ENCODE results near the gene NANOGP8. TPM values are rescaled to one million over a fixed set of nuclear protein-coding genes. Genes with fewer than 3 reads are reported as not detected.

Gene NANOGP8
- polyA plus RNA-seq, 1 donor (not counting 4 experiments of a cell fraction or from before 2014, with no cell fraction given), result not detected

- TF ChIP-seq CTCF (optimal IDR thresholded peaks at IDR 0.05 in 1 of 3, IDR thresholded peaks at IDR 0.05 in 1 of 3, conservative IDR thresholded peaks at IDR 0.05 in 1 of 3; ENCODE audit: extremely low read depth in 1 of 3, insufficient read depth in 2 of 3, low read length in 3 of 3), result no peak
- TF ChIP-seq EZH2 (IDR thresholded peaks at IDR 0.05; ENCODE audit: low read length), result no peak
- Histone ChIP-seq H4K20me1 (ENCODE audit: control insufficient read depth, extremely low read depth, insufficient read depth, low read length) (no peaks in the 10 kb centered on the region), H2AFZ (ENCODE audit: control insufficient read depth, low read length) (no peak overlapping the region), H3K27me3 (ENCODE audit: control insufficient read depth, extremely low read depth, insufficient read depth, low read length) (no peaks in the 10 kb centered on the region), H3K79me2 (ENCODE audit: control insufficient read depth, insufficient read depth, low read length) (no peaks in the 10 kb centered on the region), H3K9ac (ENCODE audit: control insufficient read depth, extremely low read depth, insufficient read depth, low read length) (no peak overlapping the region), H3K4me1 (ENCODE audit: control insufficient read depth, extremely low read depth, insufficient read depth, low read length) (no peaks in the 10 kb centered on the region), H3K9me1 (ENCODE audit: control insufficient read depth, extremely low read depth, insufficient read depth, low read length) (no peaks in the 10 kb centered on the region), H3K36me3 (ENCODE audit: control insufficient read depth in 2 of 2, extremely low read depth in 1 of 2, insufficient read depth in 2 of 2, low read length in 2 of 2) (no peaks in the 10 kb centered on the region), H3K27ac (ENCODE audit: control insufficient read depth, insufficient read depth, low read length) (no peak overlapping the region), H3K4me2 (ENCODE audit: control insufficient read depth, extremely low read depth, insufficient read depth, low read depth, low read length) (no peak overlapping the region), H3K9me3 (ENCODE audit: control insufficient read depth, low read depth, low read length) (no peaks in the 10 kb centered on the region), H3K4me3 (ENCODE audit: control insufficient read depth in 2 of 3, extremely low read depth in 1 of 3, insufficient read depth in 2 of 3, low read depth in 1 of 3, low read length in 3 of 3) (no peak overlapping the region)
- dilution Hi-C loops (cut with MboI; ENCODE audit: extremely low pct_ligation_motif_present, low sequenced_read_pairs), result no loop called here
- DNase-seq (ENCODE audit: low read depth, low spot score), result no peak
- no peak for FAIRE-seq
Observed at GRCh38 chr15:35098737-35099136, 13.6 kb upstream of the NANOGP8 start.

- Histone ChIP-seq H3K9me1 (ENCODE audit: control insufficient read depth, extremely low read depth, insufficient read depth, low read length) (no peaks in the 10 kb centered on the region), H3K27ac (ENCODE audit: control insufficient read depth, insufficient read depth, low read length) (no peak overlapping the region), H3K36me3 (ENCODE audit: control insufficient read depth in 2 of 2, extremely low read depth in 1 of 2, insufficient read depth in 2 of 2, low read length in 2 of 2) (no peaks in the 10 kb centered on the region), H3K27me3 (ENCODE audit: control insufficient read depth, extremely low read depth, insufficient read depth, low read length) (no peaks in the 10 kb centered on the region), H3K4me3 (ENCODE audit: control insufficient read depth in 2 of 3, extremely low read depth in 1 of 3, insufficient read depth in 2 of 3, low read depth in 1 of 3, low read length in 3 of 3) (no peak overlapping the region), H3K9me3 (ENCODE audit: control insufficient read depth, low read depth, low read length) (no peaks in the 10 kb centered on the region), H3K4me2 (ENCODE audit: control insufficient read depth, extremely low read depth, insufficient read depth, low read depth, low read length) (no peak overlapping the region), H3K9ac (ENCODE audit: control insufficient read depth, extremely low read depth, insufficient read depth, low read length) (no peak overlapping the region), H4K20me1 (ENCODE audit: control insufficient read depth, extremely low read depth, insufficient read depth, low read length) (no peaks in the 10 kb centered on the region), H2AFZ (ENCODE audit: control insufficient read depth, low read length) (no peak overlapping the region), H3K79me2 (ENCODE audit: control insufficient read depth, insufficient read depth, low read length) (no peaks in the 10 kb centered on the region), H3K4me1 (ENCODE audit: control insufficient read depth, extremely low read depth, insufficient read depth, low read length) (no peaks in the 10 kb centered on the region)
- FAIRE-seq (no peak), DNase-seq (ENCODE audit: low read depth, low spot score) (no peak)
- dilution Hi-C loops (cut with MboI; ENCODE audit: extremely low pct_ligation_motif_present, low sequenced_read_pairs), result no loop called here
- no peak for TF ChIP-seq EZH2 (IDR thresholded peaks at IDR 0.05; ENCODE audit: low read length)
- no peak for TF ChIP-seq CTCF (optimal IDR thresholded peaks at IDR 0.05 in 1 of 3, IDR thresholded peaks at IDR 0.05 in 1 of 3, conservative IDR thresholded peaks at IDR 0.05 in 1 of 3; ENCODE audit: extremely low read depth in 1 of 3, insufficient read depth in 2 of 3, low read length in 3 of 3)
Observed at GRCh38 chr15:35095941-35096340, 10.8 kb upstream of the NANOGP8 start.

All from keratinocyte (primary cell).